H9 (cell line): ENCODE data around the gene COPS6. TPM values are rescaled to one million over a fixed set of nuclear protein-coding genes. Genes with fewer than 3 reads are reported as not detected.

Source experiments
- DNase-seq: peaks from one replicate; pipeline ENCODE4 v3.0.0-alpha.2; 2017
- H2AFZ ChIP-seq: one replicate; pipeline ENCODE4 v1.6.1; 2013; ENCODE audit warnings: mild to moderate bottlenecking, low read length, control low read depth, moderate library complexity
- H2AK5ac ChIP-seq: 2 replicates; pipeline ENCODE4 v1.6.1; 2013; ENCODE audit warnings: low read length, control low read depth, mixed read lengths; ENCODE audit not compliant: insufficient read length
- H2BK120ac ChIP-seq: one replicate; pipeline ENCODE4 v1.6.1; 2013; ENCODE audit warnings: low read depth, mild to moderate bottlenecking, low read length, control low read depth, inconsistent platforms; ENCODE audit not compliant: poor library complexity, severe bottlenecking
- H2BK12ac ChIP-seq: 2 replicates; pipeline ENCODE4 v1.6.1; 2013; ENCODE audit warnings: low read length, control low read depth, mixed read lengths, low read depth; ENCODE audit not compliant: insufficient read length
- H2BK15ac ChIP-seq: 2 replicates; pipeline ENCODE4 v1.6.1; 2013; ENCODE audit warnings: low read depth, low read length, control low read depth
- H2BK20ac ChIP-seq: one replicate; pipeline ENCODE4 v1.6.1; 2013; ENCODE audit warnings: low read depth, mild to moderate bottlenecking, low read length, control low read depth, inconsistent platforms; ENCODE audit not compliant: poor library complexity, severe bottlenecking
- H2BK5ac ChIP-seq: 2 replicates; pipeline ENCODE4 v1.6.1; 2013; ENCODE audit warnings: low read length, control low read depth, mixed read lengths; ENCODE audit not compliant: insufficient read length
- H3K14ac ChIP-seq: 2 replicates; pipeline ENCODE4 v1.6.1; 2013; ENCODE audit warnings: low read length, control low read depth; ENCODE audit not compliant: insufficient read depth
- H3K18ac ChIP-seq: 2 replicates; pipeline ENCODE4 v1.6.1; 2013; ENCODE audit warnings: low read depth, mild to moderate bottlenecking, mixed read lengths, low read length, control low read depth; ENCODE audit not compliant: insufficient read length
- H3K23ac ChIP-seq: 2 replicates; pipeline ENCODE4 v1.6.1; 2013; ENCODE audit warnings: low read length, control low read depth, mixed read lengths, low read depth; ENCODE audit not compliant: insufficient read length
- H3K23me2 ChIP-seq: 2 replicates; pipeline ENCODE4 v1.6.1; 2013; ENCODE audit warnings: low read depth, mild to moderate bottlenecking, mixed read lengths, low read length, control low read depth; ENCODE audit not compliant: insufficient read length, poor library complexity, severe bottlenecking
- H3K27ac ChIP-seq: 2 replicates; pipeline ENCODE4 v1.5.1; 2013; ENCODE audit warnings: low read length, control low read depth, mixed read lengths, low read depth; ENCODE audit not compliant: insufficient read length
- H3K27me3 ChIP-seq: 2 replicates; pipeline ENCODE4 v1.6.1; 2013; ENCODE audit warnings: low read length, control low read depth, inconsistent platforms; ENCODE audit not compliant: insufficient read depth
- H3K4ac ChIP-seq: 2 replicates; pipeline ENCODE4 v1.6.1; 2013; ENCODE audit warnings: low read depth, mild to moderate bottlenecking, control low read depth, inconsistent platforms, low read length, moderate library complexity
- H3K4me1 ChIP-seq: 2 replicates; pipeline ENCODE4 v1.6.1; 2013; ENCODE audit warnings: low read length, control low read depth, inconsistent platforms; ENCODE audit not compliant: insufficient read depth
- H3K4me2 ChIP-seq: 2 replicates; pipeline ENCODE4 v1.6.1; 2013; ENCODE audit warnings: low read length, control low read depth, mixed read lengths; ENCODE audit not compliant: insufficient read length, insufficient read depth
- H3K56ac ChIP-seq: 2 replicates; pipeline ENCODE4 v1.6.1; 2013; ENCODE audit warnings: low read depth, mild to moderate bottlenecking, mixed read lengths, low read length, control low read depth; ENCODE audit not compliant: insufficient read length
- H3K79me1 ChIP-seq: 2 replicates; pipeline ENCODE4 v1.6.1; 2013; ENCODE audit warnings: low read depth, mild to moderate bottlenecking, moderate library complexity, low read length, control low read depth, inconsistent platforms; ENCODE audit not compliant: insufficient read depth, poor library complexity, severe bottlenecking
- H3K79me2 ChIP-seq: 2 replicates; pipeline ENCODE4 v1.6.1; 2013; ENCODE audit warnings: low read length, control low read depth, inconsistent platforms; ENCODE audit not compliant: insufficient read depth
- H3K9ac ChIP-seq: 2 replicates; pipeline ENCODE4 v1.6.1; 2013; ENCODE audit warnings: low read length, control low read depth, mixed read lengths; ENCODE audit not compliant: insufficient read length; ENCODE audit errors: extremely low read depth
- H3K9me3 ChIP-seq: one replicate; pipeline ENCODE4 v1.6.1; 2013; ENCODE audit warnings: low read depth, low read length, inconsistent platforms; ENCODE audit not compliant: control insufficient read depth
- H3T11ph ChIP-seq: one replicate; pipeline ENCODE4 v1.6.1; 2013; ENCODE audit warnings: mild to moderate bottlenecking, low read length, control low read depth, inconsistent platforms
- H4K20me1 ChIP-seq: one replicate; pipeline ENCODE4 v1.6.1; 2013; ENCODE audit not compliant: control insufficient read depth, insufficient read length, insufficient read depth
- H4K5ac ChIP-seq: 2 replicates; pipeline ENCODE4 v1.6.1; 2013; ENCODE audit warnings: low read depth, mild to moderate bottlenecking, mixed read lengths, low read length, control low read depth; ENCODE audit not compliant: insufficient read length
- H4K8ac ChIP-seq: replicated peaks from 2 replicates; pipeline ENCODE4 v1.6.1; 2013; ENCODE audit warnings: low read length, control low read depth, mixed read lengths, low read depth; ENCODE audit not compliant: insufficient read length
- H4K91ac ChIP-seq: 2 replicates; pipeline ENCODE4 v1.6.1; 2013; ENCODE audit warnings: low read depth, mild to moderate bottlenecking, moderate library complexity, mixed read lengths, low read length, control low read depth; ENCODE audit not compliant: insufficient read length
- H3K27ac Mint-ChIP-seq, 3 experiments: 2 replicates in 2 of 3; 3 replicates in 1 of 3; pipeline ENCODE4 v1.8.0; 2020 to 2021; ENCODE audit warnings: mixed read lengths in 3 of 3, mild to moderate bottlenecking in 1 of 3, moderate library complexity in 1 of 3
- H3K27me3 Mint-ChIP-seq: 2 replicates; pipeline ENCODE4 v1.8.0; 2021; ENCODE audit warnings: low read depth, mild to moderate bottlenecking, moderate library complexity, mixed read lengths
- H3K36me3 Mint-ChIP-seq, 3 experiments: 2 replicates in 2 of 3; 3 replicates in 1 of 3; pipeline ENCODE4 v1.8.0; 2020 to 2021; ENCODE audit warnings: low read depth in 3 of 3, mixed read lengths in 3 of 3; ENCODE audit not compliant: insufficient read depth in 1 of 3
- H3K4me1 Mint-ChIP-seq, 2 experiments: 2 replicates each; pipeline ENCODE4 v1.8.0; 2020; ENCODE audit warnings: mixed read lengths in 2 of 2
- H3K4me3 Mint-ChIP-seq, 2 experiments: 2 replicates in 1 of 2; 3 replicates in 1 of 2; pipeline ENCODE4 v1.8.0; 2020 to 2021; ENCODE audit warnings: mild to moderate bottlenecking in 2 of 2, mixed read lengths in 2 of 2, moderate library complexity in 1 of 2
- H3K9me3 Mint-ChIP-seq, 2 experiments: 2 replicates in 1 of 2; 3 replicates in 1 of 2; pipeline ENCODE4 v1.8.0; 2020; ENCODE audit warnings: mild to moderate bottlenecking in 2 of 2, mixed read lengths in 2 of 2, moderate library complexity in 1 of 2
- WGBS: extraction: QIAGEN DNeasy Blood & Tissue Kit; methylation state at CpG from one replicate; pipeline ENCODE4 v1.1.7; 2013; ENCODE audit warnings: missing lambda C conversion rate, low lambda C conversion rate, mixed read lengths; ENCODE audit not compliant: insufficient read length; ENCODE audit errors: extremely low coverage; 5-methylcytosine and 5-hydroxymethylcytosine counted together
- total RNA-seq: library from RNA; stranded (reverse); gene quantifications from 2 replicates; pipeline ENCODE4 v1.2.1, GENCODE V29; 2021
- TF ChIP-seq, protein P1 (sequence below): fragments of 200-600 bp; sonication (generic); conservative IDR thresholded peaks from 3 replicates; pipeline ENCODE4 v1.8.0; 2021; ENCODE audit warnings: antibody characterized with exemption, mild to moderate bottlenecking

The COPS6 gene
- total RNA-seq, 1 experiment from 2014 or later: 140 TPM

GRCh38 chr7:100077205-100077604 is 11.6 kb upstream of the COPS6 start:
- peaks cover 32% of the 10 kb centered on the region for H3K79me2 ChIP-seq
- no peak overlapping the region for H2AK5ac ChIP-seq
- H3K4me1 ChIP-seq: peaks cover 3% of the 10 kb centered on the region; the same call in 1 of the 2 replicates
- H2BK5ac ChIP-seq: no peak overlapping the region
- H3K9ac ChIP-seq: no peak overlapping the region
- H4K8ac ChIP-seq: no peak overlapping the region
- no peak overlapping the region for H2BK15ac ChIP-seq
- H3K27me3 Mint-ChIP-seq: no peaks in the 10 kb centered on the region
- DNase-seq: no peak
- H3K56ac ChIP-seq: no peak overlapping the region
- peaks cover 34% of the 10 kb centered on the region for H3K9me3 ChIP-seq
- no peak overlapping the region for H2BK20ac ChIP-seq
- peaks cover 84 to 86% (median 86%) of the 10 kb centered on the region in 3 experiments for H3K36me3 Mint-ChIP-seq
- no peaks in the 10 kb centered on the region for H4K20me1 ChIP-seq
- no peak overlapping the region for H3K18ac ChIP-seq
- H3K4me2 ChIP-seq: no peak overlapping the region
- no peak overlapping the region for H2BK120ac ChIP-seq
- no peak overlapping the region for H3K14ac ChIP-seq
- peaks cover 48 to 73% of the 10 kb centered on the region in 2 experiments for H3K9me3 Mint-ChIP-seq
- H3K4me1 Mint-ChIP-seq: peaks cover 7 to 14% of the 10 kb centered on the region in 2 experiments
- no peak overlapping the region for H3K4ac ChIP-seq
- TF ChIP-seq, protein P1, sequence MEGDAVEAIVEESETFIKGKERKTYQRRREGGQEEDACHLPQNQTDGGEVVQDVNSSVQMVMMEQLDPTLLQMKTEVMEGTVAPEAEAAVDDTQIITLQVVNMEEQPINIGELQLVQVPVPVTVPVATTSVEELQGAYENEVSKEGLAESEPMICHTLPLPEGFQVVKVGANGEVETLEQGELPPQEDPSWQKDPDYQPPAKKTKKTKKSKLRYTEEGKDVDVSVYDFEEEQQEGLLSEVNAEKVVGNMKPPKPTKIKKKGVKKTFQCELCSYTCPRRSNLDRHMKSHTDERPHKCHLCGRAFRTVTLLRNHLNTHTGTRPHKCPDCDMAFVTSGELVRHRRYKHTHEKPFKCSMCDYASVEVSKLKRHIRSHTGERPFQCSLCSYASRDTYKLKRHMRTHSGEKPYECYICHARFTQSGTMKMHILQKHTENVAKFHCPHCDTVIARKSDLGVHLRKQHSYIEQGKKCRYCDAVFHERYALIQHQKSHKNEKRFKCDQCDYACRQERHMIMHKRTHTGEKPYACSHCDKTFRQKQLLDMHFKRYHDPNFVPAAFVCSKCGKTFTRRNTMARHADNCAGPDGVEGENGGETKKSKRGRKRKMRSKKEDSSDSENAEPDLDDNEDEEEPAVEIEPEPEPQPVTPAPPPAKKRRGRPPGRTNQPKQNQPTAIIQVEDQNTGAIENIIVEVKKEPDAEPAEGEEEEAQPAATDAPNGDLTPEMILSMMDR: no peak
- H4K91ac ChIP-seq: no peak overlapping the region
- no peaks in the 10 kb centered on the region for H3K79me1 ChIP-seq
- H3K27ac ChIP-seq: no peak overlapping the region
- H3K27ac Mint-ChIP-seq: 0 out of 7 replicates have a peak overlapping the region, but pooled peaks of 1 of the 3 experiments have one; percentile 43
- peaks cover 6% of the 10 kb centered on the region for H3K23me2 ChIP-seq
- no peak overlapping the region for H3T11ph ChIP-seq
- no peaks in the 10 kb centered on the region for H3K27me3 ChIP-seq
- no peak overlapping the region for H3K4me3 Mint-ChIP-seq
- H2BK12ac ChIP-seq: no peak overlapping the region
- WGBS: no CpG with 5 or more reads among the region's 4 CpGs
- H4K5ac ChIP-seq: no peak overlapping the region
- no peak overlapping the region for H2AFZ ChIP-seq
- H3K23ac ChIP-seq: no peak overlapping the region
